GM13977 (cell line): Measurements from ENCODE around the gene ARRB2.

Experiments
- DNase-seq: peaks from one replicate; pipeline ENCODE4 v3.0.0; 2012; ENCODE audit warnings: low spot score
- CTCF ChIP-seq: IDR thresholded peaks from 2 replicates; pipeline ENCODE4 v1.5.1; 2012; ENCODE audit warnings: mild to moderate bottlenecking, control low read depth; ENCODE audit not compliant: insufficient read depth; ENCODE audit errors: extremely low read depth, missing control alignments
- in situ Hi-C: fragments of 300-500 bp; cut with MboI; formaldehyde crosslinking; loops from one replicate; pipeline ENCODE4 v1.12.0; 2022; ENCODE audit warnings: low sequenced_read_pairs, low pct_unique_long_range_greater_than_20kb, mixed read lengths, inconsistent platforms; ENCODE audit not compliant: unreplicated experiment

ARRB2 gene

DNA sequence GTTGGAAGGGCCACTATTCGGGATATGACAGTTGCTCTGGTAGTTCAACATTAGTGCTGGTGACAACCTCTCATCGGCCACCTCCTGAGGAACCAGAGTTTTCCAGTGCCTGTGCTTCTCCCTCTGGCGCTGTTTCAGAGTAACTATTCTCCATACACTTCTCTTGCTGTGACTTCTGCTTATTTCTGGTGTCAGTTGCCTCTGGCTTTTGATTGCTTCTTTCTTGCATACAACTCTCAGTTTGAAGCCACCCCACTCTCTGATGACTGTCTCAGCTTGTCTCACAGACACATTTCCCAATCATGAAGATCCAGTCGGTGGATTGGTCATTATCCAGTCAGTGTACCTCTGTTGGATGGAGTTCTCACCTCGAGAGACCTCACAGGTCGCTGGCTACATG, 57.9 kb downstream of the ARRB2 start:
- TF ChIP-seq CTCF, result no peak
- DNase-seq, result no peak
- in situ Hi-C loops, result no loop called here

DNA sequence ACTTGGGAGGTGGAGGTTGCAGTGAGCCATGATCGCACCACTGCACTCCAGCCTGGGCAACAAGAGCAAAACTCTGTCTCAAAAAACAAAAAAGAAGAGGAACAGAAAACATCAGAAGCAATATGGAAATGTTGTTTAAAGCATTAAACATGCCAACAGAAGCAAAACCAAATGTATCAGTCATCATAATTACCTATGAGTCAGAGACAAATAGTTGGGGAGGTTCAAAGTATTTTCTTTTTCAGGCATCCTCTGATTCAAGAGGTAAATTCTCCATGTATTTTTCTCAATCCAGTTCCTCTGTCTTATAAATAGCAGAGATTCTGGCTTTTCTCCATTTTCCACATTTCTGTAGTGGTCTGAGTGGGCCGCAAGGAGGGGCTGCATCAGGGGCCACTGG, 59.2 kb downstream of the ARRB2 start:
- no peak for DNase-seq
- in situ Hi-C loops, result no loop called here
- no peak for TF ChIP-seq CTCF
